ENCODE data around the gene WDR59.
"Not testable (repeated sequence)": the region's sequence is repeated elsewhere in the genome, so short reads cannot be mapped to it uniquely, and the experiment has no call there.

The WDR59 gene

DNA sequence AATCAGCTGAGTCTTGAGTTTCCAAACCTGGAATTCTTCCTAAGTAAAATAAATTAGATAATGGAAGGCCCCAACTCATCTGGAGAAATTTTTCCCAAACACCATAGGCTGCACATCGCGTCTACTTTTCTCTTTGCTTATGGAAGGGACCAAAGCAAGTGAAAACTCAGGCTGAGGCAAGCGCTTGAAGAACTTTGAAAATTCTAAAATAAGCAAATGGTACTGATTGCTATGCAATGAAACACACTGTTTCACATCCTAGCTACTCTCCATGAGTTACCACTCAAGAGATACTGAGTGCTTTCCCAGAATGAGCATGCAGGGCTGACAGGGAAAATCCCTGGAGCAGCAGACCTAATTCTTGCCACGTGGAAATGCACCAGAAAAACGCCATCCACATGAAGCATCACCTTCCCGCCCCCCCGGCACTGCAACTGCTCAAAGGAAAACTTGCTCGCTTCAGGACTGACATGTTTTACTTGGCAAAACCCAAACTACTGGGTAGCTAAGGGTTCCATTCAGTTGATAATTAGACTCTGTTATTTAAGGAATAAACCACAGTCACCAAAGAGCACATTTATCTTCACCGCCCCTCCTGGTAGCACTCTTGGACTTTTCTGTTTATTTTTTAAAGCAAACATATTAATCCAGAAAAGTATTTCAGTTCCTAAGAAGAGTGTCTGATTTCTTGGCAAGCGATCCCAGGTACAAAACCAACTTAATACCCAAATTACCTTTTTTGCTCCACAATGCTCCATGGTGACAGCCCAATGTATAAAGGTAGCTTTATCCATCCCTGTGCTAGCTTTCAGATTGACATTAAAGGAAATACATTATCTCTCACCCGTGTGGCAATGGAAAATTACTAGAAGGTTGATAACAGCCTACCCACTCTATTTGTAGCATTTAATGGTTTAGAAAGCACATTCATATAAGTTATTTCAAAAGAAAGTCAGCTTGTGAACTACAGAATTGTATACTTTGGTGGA lies 62.5 kb downstream of the WDR59 start:
- H3K27ac ChIP-seq (ENCODE audit: low read length), result no peak overlapping the region
- H3K27me3 ChIP-seq (ENCODE audit: insufficient read depth, low read length), result no peaks in the 10 kb centered on the region
- no peaks in the 10 kb centered on the region for H3K4me1 ChIP-seq (ENCODE audit: insufficient read depth, low read length)
- H3K9me3 ChIP-seq (ENCODE audit: insufficient read depth, low read depth, low read length), result no peaks in the 10 kb centered on the region
- peaks cover 56% of the 10 kb centered on the region for H3K36me3 ChIP-seq (ENCODE audit: insufficient read depth, low read depth, low read length)
- no peak overlapping the region for H3K9ac ChIP-seq (ENCODE audit: low read depth, low read length)
- no peak overlapping the region for H3K4me3 ChIP-seq (ENCODE audit: low read length)

DNA sequence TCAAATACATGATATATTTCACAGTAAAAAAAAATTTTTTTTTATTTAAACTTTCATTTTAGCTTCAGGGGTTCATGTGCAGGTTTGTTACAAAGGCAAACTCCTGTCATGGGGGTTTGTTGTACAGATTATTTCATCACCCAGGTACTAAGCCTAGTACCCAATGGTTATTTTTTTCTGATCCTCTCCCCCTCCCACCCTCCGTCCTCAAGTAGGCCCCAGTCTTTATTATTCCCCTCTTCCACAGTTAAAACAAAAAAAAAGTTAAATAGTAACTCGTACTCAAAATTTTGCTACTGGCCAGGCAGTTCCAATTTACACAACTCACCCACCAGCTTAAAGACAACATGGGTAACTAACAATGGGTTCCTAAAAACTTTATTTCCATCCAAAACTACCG lies 63.9 kb downstream of the WDR59 start:
- Histone ChIP-seq H3K27ac (ENCODE audit: low read length) (no peak overlapping the region), H3K4me3 (ENCODE audit: low read length) (no peak overlapping the region), H3K36me3 (ENCODE audit: insufficient read depth, low read depth, low read length) (peaks cover 69% of the 10 kb centered on the region), H3K9me3 (ENCODE audit: insufficient read depth, low read depth, low read length) (no peaks in the 10 kb centered on the region), H3K9ac (ENCODE audit: low read depth, low read length) (no peak overlapping the region), H3K27me3 (ENCODE audit: insufficient read depth, low read length) (no peaks in the 10 kb centered on the region), H3K4me1 (ENCODE audit: insufficient read depth, low read length) (no peaks in the 10 kb centered on the region)

DNA sequence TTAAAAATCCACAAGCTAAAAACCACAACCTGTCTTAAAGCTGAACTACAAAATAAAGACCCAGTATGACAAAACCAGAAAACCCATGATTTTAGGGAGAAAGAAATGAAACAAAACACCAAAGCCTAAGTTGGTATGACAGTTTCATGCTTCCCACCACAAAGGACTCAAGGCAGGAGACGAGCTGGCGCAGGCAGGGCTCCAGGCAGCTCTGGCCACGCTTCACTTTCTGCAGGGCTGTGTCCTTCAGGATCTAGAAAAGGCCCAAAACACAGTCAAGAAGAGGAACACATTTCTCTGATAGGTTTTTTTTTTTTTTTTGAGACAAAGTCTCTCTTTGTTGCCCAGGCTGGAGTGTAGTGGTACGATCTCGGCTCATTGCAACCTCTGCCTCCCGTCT lies 75.3 kb downstream of the WDR59 start:
- Histone ChIP-seq H3K4me3 (ENCODE audit: low read length) (no peak overlapping the region), H3K9me3 (ENCODE audit: insufficient read depth, low read depth, low read length) (peaks cover 8% of the 10 kb centered on the region; the same call in 1 of the 2 replicates), H3K9ac (ENCODE audit: low read depth, low read length) (no peak overlapping the region), H3K4me1 (ENCODE audit: insufficient read depth, low read length) (no peaks in the 10 kb centered on the region), H3K27ac (ENCODE audit: low read length) (no peak overlapping the region), H3K36me3 (ENCODE audit: insufficient read depth, low read depth, low read length) (peaks cover 83% of the 10 kb centered on the region), H3K27me3 (ENCODE audit: insufficient read depth, low read length) (no peaks in the 10 kb centered on the region)

DNA sequence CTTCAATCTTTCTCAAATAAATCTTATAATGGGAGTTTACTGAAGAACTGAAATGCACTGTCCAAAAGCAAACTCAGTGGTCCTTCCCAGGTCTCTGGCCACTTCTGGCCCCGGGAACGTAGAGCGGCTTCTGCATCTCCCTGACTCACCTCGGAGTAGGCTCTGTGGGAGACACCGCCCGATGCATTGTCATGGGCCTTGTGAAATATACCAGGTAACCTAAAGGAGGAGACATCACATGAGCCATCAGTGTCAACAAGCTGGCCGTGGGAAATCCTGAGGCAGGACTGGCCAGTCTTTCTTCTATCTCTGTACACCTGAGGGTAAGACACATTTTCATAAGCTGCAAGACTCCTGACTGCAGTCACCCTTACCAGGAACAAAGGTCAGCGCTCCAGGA lies 76.2 kb downstream of the WDR59 start:
- not testable (repeated sequence) for H3K9me3 ChIP-seq (ENCODE audit: insufficient read depth, low read depth, low read length); H3K27ac ChIP-seq (ENCODE audit: low read length); H3K4me3 ChIP-seq (ENCODE audit: low read length); H3K27me3 ChIP-seq (ENCODE audit: insufficient read depth, low read length); H3K4me1 ChIP-seq (ENCODE audit: insufficient read depth, low read length); H3K9ac ChIP-seq (ENCODE audit: low read depth, low read length)
- peaks cover 79% of the 10 kb centered on the region for H3K36me3 ChIP-seq (ENCODE audit: insufficient read depth, low read depth, low read length)

DNA sequence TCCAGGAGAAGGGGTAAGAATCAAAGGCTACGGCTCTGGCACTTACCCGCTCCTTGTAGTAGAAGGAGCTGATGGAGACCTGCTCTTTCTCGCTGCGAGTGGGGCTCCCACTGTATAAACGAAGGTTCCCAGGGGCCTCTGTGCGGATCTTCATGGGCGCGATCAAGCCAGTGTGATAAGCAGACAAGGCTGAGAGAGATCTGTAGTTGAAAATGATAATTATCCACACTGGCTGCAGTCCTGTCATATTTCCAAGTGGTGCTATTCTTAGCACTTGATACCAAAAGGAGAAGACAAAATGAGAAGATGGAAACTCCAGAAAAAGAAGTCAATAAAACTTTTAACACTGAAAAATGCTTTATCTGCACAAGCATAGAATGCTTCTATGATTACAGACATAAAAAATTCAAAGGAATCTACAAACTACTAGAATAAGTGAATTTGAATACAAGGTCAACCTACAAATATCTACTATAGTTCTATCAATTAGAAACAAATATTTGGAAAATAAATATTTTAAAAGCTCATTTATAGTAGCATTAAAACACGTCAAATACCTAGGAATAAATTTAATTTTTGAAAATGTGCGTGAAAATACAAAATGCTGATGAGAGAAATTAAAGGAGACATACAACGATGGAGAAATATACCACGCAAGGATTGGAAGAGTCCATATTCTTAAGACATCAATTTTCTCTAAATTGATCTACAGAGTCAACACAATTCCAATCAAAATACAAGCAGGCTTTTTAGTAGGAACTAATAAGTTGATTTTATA lies 80.8 kb downstream of the WDR59 start:
- Histone ChIP-seq H3K27me3 (ENCODE audit: insufficient read depth, low read length) (no peaks in the 10 kb centered on the region), H3K36me3 (ENCODE audit: insufficient read depth, low read depth, low read length) (peaks cover 60% of the 10 kb centered on the region), H3K27ac (ENCODE audit: low read length) (no peak overlapping the region), H3K9me3 (ENCODE audit: insufficient read depth, low read depth, low read length) (no peaks in the 10 kb centered on the region), H3K9ac (ENCODE audit: low read depth, low read length) (no peak overlapping the region), H3K4me3 (ENCODE audit: low read length) (no peak overlapping the region), H3K4me1 (ENCODE audit: insufficient read depth, low read length) (no peaks in the 10 kb centered on the region)

DNA sequence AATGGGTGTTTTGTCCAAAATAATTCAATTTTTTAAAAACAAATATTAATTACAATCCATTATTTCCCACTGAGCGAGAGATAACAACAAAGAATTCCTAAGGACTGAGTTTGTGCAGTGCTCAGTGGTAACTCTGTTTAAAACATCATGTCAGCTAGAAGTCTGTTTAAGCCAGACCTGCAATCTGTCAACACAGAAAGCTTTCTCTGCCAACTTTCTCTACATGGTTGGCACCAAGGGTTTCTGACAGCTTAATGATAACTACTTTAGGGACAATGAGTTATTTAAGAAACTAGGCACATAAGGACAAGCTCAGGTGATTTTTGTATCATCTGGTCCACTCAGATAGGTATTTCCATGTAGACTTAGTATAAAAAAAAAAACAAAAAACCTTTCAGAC lies 81.8 kb downstream of the WDR59 start:
- no peak overlapping the region for H3K9ac ChIP-seq (ENCODE audit: low read depth, low read length)
- no peaks in the 10 kb centered on the region for H3K9me3 ChIP-seq (ENCODE audit: insufficient read depth, low read depth, low read length)
- H3K4me3 ChIP-seq (ENCODE audit: low read length), result no peak overlapping the region
- H3K4me1 ChIP-seq (ENCODE audit: insufficient read depth, low read length), result no peaks in the 10 kb centered on the region
- H3K27ac ChIP-seq (ENCODE audit: low read length), result no peak overlapping the region
- no peaks in the 10 kb centered on the region for H3K27me3 ChIP-seq (ENCODE audit: insufficient read depth, low read length)
- H3K36me3 ChIP-seq (ENCODE audit: insufficient read depth, low read depth, low read length), result peaks cover 57% of the 10 kb centered on the region

DNA sequence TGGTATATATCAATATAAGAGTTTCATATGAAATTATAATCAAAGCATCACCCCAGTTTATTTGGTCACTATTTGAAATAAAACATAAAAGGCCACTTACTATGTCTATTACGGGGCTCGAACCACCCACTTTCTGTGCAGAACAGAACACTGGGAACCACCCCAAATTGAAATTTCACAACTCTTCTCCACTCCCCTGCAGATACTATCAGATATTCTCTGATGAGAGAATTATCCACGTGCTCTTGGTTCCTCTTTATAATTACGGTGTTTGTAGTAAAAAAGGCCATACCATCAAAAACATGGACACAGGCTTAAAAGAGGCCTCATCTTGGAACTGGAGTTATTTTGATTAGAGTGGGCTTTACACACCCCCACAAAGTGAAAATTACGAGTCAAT lies 82.8 kb downstream of the WDR59 start:
- Histone ChIP-seq H3K4me1 (ENCODE audit: insufficient read depth, low read length) (no peaks in the 10 kb centered on the region), H3K27me3 (ENCODE audit: insufficient read depth, low read length) (no peaks in the 10 kb centered on the region), H3K9ac (ENCODE audit: low read depth, low read length) (no peak overlapping the region), H3K4me3 (ENCODE audit: low read length) (no peak overlapping the region), H3K36me3 (ENCODE audit: insufficient read depth, low read depth, low read length) (peaks cover 54% of the 10 kb centered on the region), H3K9me3 (ENCODE audit: insufficient read depth, low read depth, low read length) (no peaks in the 10 kb centered on the region), H3K27ac (ENCODE audit: low read length) (no peak overlapping the region)

DNA sequence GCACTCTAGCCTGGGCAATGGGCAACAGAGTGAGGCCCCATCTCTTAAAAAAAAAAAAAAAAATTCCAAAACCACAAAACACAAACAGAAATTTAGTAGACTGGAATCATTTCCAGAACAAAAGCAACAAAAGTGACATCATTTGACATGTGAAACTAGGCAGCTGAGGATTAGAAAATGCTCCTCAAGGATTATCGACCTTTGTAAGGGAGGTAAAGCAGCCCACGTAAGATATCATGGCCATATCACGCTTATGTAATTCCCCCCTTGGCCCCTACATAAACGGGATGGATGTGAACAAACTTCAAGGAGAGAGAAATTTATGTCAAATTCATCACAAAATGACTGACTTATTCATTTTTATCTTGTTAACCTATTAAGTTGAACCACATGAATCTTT lies 83.3 kb downstream of the WDR59 start:
- Histone ChIP-seq H3K27me3 (ENCODE audit: insufficient read depth, low read length) (no peaks in the 10 kb centered on the region), H3K9ac (ENCODE audit: low read depth, low read length) (no peak overlapping the region), H3K4me3 (ENCODE audit: low read length) (no peak overlapping the region), H3K36me3 (ENCODE audit: insufficient read depth, low read depth, low read length) (peaks cover 49% of the 10 kb centered on the region), H3K27ac (ENCODE audit: low read length) (no peak overlapping the region), H3K9me3 (ENCODE audit: insufficient read depth, low read depth, low read length) (no peaks in the 10 kb centered on the region), H3K4me1 (ENCODE audit: insufficient read depth, low read length) (no peaks in the 10 kb centered on the region)

DNA sequence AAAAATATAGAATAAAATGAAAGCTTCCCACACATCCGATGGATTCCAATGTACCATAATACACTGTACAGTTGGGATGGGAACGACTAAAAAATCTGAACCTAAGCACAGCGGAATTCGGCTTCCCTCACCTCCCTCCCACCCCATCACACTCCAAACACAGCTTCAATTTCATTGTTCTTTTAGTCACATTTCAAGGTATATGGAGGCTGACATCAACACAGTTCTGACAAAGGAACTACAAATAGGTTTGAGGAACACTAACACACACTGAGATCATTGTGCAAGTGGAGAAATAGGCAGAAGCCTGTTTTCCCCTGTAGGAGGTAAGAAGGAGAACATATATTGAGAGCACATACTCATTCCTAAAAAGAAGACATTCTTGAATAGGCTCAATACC lies 85.1 kb downstream of the WDR59 start:
- Histone ChIP-seq H3K27ac (ENCODE audit: low read length) (no peak overlapping the region), H3K27me3 (ENCODE audit: insufficient read depth, low read length) (no peaks in the 10 kb centered on the region), H3K36me3 (ENCODE audit: insufficient read depth, low read depth, low read length) (peaks cover 54% of the 10 kb centered on the region), H3K9me3 (ENCODE audit: insufficient read depth, low read depth, low read length) (no peaks in the 10 kb centered on the region), H3K9ac (ENCODE audit: low read depth, low read length) (no peak overlapping the region), H3K4me1 (ENCODE audit: insufficient read depth, low read length) (no peaks in the 10 kb centered on the region), H3K4me3 (ENCODE audit: low read length) (no peak overlapping the region)

DNA sequence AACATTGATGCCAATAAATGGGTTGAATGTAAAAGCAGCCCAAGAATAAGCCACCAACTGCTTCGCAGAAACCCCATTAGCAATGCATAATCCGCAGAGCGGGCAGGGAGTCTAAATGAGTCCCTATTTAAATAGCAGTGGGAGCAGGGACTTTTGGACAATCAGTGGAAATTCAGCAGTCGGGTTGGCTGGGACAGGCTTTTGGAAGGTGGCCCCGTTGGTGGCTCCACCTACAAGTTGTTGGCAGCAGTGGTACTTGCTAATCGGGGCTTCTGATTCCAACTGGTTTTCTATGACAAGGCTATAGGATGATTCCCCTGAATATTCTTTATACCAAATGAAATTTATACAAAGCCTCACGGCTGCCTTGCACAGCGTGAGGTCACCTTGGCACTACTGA lies 86.3 kb downstream of the WDR59 start:
- Histone ChIP-seq H3K27me3 (ENCODE audit: insufficient read depth, low read length) (no peaks in the 10 kb centered on the region), H3K9ac (ENCODE audit: low read depth, low read length) (no peak overlapping the region), H3K36me3 (ENCODE audit: insufficient read depth, low read depth, low read length) (peaks cover 60% of the 10 kb centered on the region), H3K4me3 (ENCODE audit: low read length) (no peak overlapping the region), H3K4me1 (ENCODE audit: insufficient read depth, low read length) (no peaks in the 10 kb centered on the region), H3K9me3 (ENCODE audit: insufficient read depth, low read depth, low read length) (no peaks in the 10 kb centered on the region), H3K27ac (ENCODE audit: low read length) (no peak overlapping the region)

DNA sequence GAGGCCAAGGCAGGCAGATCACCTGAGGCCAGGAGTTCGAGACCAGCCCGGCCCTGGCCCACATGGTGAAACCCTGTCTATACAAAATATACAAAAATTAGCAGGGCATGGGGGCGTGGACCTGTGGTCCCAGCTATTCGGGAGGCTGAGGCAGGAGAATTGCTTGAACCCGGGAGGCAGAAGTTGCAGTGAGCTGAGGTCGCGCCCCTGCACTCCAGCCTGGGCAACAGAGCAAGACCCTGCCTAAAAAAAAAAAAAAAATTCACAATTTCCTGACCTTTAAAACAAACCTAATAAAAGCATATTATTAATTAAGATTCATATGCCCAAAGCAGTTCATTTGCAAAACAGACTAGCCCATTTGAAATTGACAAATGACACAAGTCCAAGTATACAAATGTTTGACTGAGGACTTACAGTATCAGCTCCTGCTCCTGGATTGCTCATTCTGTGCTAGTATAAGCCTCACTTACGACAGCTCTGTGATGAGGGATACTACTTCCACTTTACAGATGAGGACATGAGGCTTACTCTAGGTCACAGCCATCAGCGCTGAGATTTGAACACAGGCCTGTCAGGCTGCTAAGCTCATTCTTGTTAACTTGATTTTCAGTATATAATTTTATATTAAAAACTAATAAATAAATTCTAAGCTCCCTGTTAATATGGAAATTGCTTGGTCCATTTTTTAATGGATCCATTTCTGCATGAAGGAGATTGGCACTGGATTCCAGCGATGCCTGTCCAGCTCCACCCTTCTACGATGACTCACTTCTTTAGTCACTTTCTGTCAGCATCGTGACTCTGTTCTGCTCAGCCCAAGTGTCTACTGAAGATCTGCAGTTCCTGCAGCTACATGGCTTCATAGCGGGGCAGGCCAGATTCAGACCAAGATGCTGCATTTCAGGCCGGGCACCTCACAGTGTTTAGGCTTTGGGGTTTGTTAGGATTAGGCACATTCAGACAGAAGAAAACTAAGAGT lies 88.2 kb downstream of the WDR59 start:
- no peaks in the 10 kb centered on the region for H3K9me3 ChIP-seq (ENCODE audit: insufficient read depth, low read depth, low read length)
- no peaks in the 10 kb centered on the region for H3K4me1 ChIP-seq (ENCODE audit: insufficient read depth, low read length)
- no peak overlapping the region for H3K4me3 ChIP-seq (ENCODE audit: low read length)

More for the DNA sequence above, 88.2 kb downstream of the WDR59 start:
- Histone ChIP-seq H3K36me3 (ENCODE audit: insufficient read depth, low read depth, low read length) (peaks cover 62% of the 10 kb centered on the region), H3K9ac (ENCODE audit: low read depth, low read length) (no peak overlapping the region), H3K27ac (ENCODE audit: low read length) (no peak overlapping the region), H3K27me3 (ENCODE audit: insufficient read depth, low read length) (no peaks in the 10 kb centered on the region)
